Mesendoderm (in vitro differentiated cells): ENCODE data around the gene PAX6.
A peak's percentile ranks its signal among the peaks of the same experiment; 100 is the strongest.

Source experiments
- DNase-seq: peaks from one replicate; pipeline ENCODE4 v3.0.0; 2013
- H2AK5ac ChIP-seq: 2 replicates; pipeline ENCODE4 v1.6.1; 2013; ENCODE audit warnings: low read length, inconsistent platforms
- H2BK120ac ChIP-seq: 2 replicates; pipeline ENCODE4 v1.6.1; 2013; ENCODE audit warnings: low read depth, mild to moderate bottlenecking, low read length, moderate library complexity, mixed read lengths
- H2BK15ac ChIP-seq: replicated peaks from 2 replicates; pipeline ENCODE4 v1.6.1; 2013; ENCODE audit warnings: low read depth, mild to moderate bottlenecking, moderate library complexity
- H2BK5ac ChIP-seq: 2 replicates; pipeline ENCODE4 v1.6.1; 2013; ENCODE audit warnings: low read length, inconsistent platforms
- H3K18ac ChIP-seq: 2 replicates; pipeline ENCODE4 v1.6.1; 2013; ENCODE audit warnings: mild to moderate bottlenecking, low read length, mixed read lengths
- H3K23ac ChIP-seq: one replicate; pipeline ENCODE4 v1.6.1; 2013; ENCODE audit warnings: low read length
- H3K27ac ChIP-seq: 2 replicates; pipeline ENCODE4 v1.5.1; 2013; ENCODE audit warnings: low read depth, mild to moderate bottlenecking, inconsistent platforms, low read length, moderate library complexity
- H3K27me3 ChIP-seq: 2 replicates; pipeline ENCODE4 v1.6.1; 2013; ENCODE audit warnings: low read length, control low read depth, mild to moderate bottlenecking, inconsistent platforms; ENCODE audit not compliant: insufficient read depth, poor library complexity
- H3K36me3 ChIP-seq: 2 replicates; pipeline ENCODE4 v1.6.1; 2013; ENCODE audit warnings: low read length, inconsistent platforms; ENCODE audit not compliant: control insufficient read depth, insufficient read depth
- H3K4ac ChIP-seq: one replicate; pipeline ENCODE4 v1.6.1; 2013; ENCODE audit warnings: low read depth, mild to moderate bottlenecking, low read length, moderate library complexity
- H3K4me1 ChIP-seq: 2 replicates; pipeline ENCODE4 v1.6.1; 2013; ENCODE audit warnings: low read depth, low read length, inconsistent platforms; ENCODE audit not compliant: control insufficient read depth
- H3K4me2 ChIP-seq: 2 replicates; pipeline ENCODE4 v1.6.1; 2013; ENCODE audit warnings: low read length
- H3K4me3 ChIP-seq: 2 replicates; pipeline ENCODE4 v1.5.1; 2013; ENCODE audit warnings: mild to moderate bottlenecking, low read length
- H3K56ac ChIP-seq: one replicate; pipeline ENCODE4 v1.6.1; 2013; ENCODE audit warnings: low read length
- H3K79me1 ChIP-seq: 2 replicates; pipeline ENCODE4 v1.6.1; 2013; ENCODE audit warnings: low read length, inconsistent platforms
- H3K79me2 ChIP-seq: 2 replicates; pipeline ENCODE4 v1.6.1; 2013; ENCODE audit warnings: mild to moderate bottlenecking, low read length; ENCODE audit not compliant: control insufficient read depth, insufficient read depth
- H3K9ac ChIP-seq: 2 replicates; pipeline ENCODE4 v1.6.1; 2013; ENCODE audit warnings: low read length, inconsistent platforms
- H4K5ac ChIP-seq: one replicate; pipeline ENCODE4 v1.6.1; 2013; ENCODE audit warnings: low read length
- H4K8ac ChIP-seq: one replicate; pipeline ENCODE4 v1.6.1; 2013; ENCODE audit warnings: low read depth, mild to moderate bottlenecking, control low read depth, low read length, moderate library complexity
- WGBS: extraction: QIAGEN DNeasy Blood & Tissue Kit; methylation state at CpG from one replicate; pipeline ENCODE4 v1.1.7; 2013; ENCODE audit warnings: low lambda C conversion rate, missing lambda C conversion rate; ENCODE audit not compliant: insufficient coverage; ENCODE audit errors: extremely low coverage; 5-methylcytosine and 5-hydroxymethylcytosine counted together

PAX6 gene

GRCh38 chr11:31817054-31817620, 6.0 kb upstream of the PAX6 start:
- DNase-seq: peak; percentile 27
- peaks cover 5% of the 10 kb centered on the region for H3K4me1 ChIP-seq
- H2BK15ac ChIP-seq: no peak overlapping the region
- no peaks in the 10 kb centered on the region for H3K79me1 ChIP-seq
- no peak overlapping the region for H3K27ac ChIP-seq
- H3K18ac ChIP-seq: no peak overlapping the region
- H3K27me3 ChIP-seq: peaks cover 75% of the 10 kb centered on the region
- H3K9ac ChIP-seq: no peak overlapping the region
- no peak overlapping the region for H2AK5ac ChIP-seq
- no peak overlapping the region for H3K56ac ChIP-seq
- no peak overlapping the region for H3K4me2 ChIP-seq
- no CpG with 5 or more reads among the region's 48 CpGs for WGBS
- H3K23ac ChIP-seq: no peak overlapping the region
- H4K8ac ChIP-seq: no peak overlapping the region
- H2BK120ac ChIP-seq: no peak overlapping the region
- no peaks in the 10 kb centered on the region for H3K79me2 ChIP-seq
- H2BK5ac ChIP-seq: no peak overlapping the region
- H3K36me3 ChIP-seq: no peaks in the 10 kb centered on the region
- H4K5ac ChIP-seq: no peak overlapping the region
- no peak overlapping the region for H3K4ac ChIP-seq
- no peak overlapping the region for H3K4me3 ChIP-seq

- no peak overlapping the region for H3K4ac ChIP-seq
- no peaks in the 10 kb centered on the region for H3K36me3 ChIP-seq
- H3K4me1 ChIP-seq: peaks cover 5% of the 10 kb centered on the region
- H2AK5ac ChIP-seq: no peak overlapping the region
- H4K8ac ChIP-seq: no peak overlapping the region
- H3K27ac ChIP-seq: no peak overlapping the region
- no peaks in the 10 kb centered on the region for H3K79me2 ChIP-seq
- peak; percentile 30 for DNase-seq
- WGBS: no CpG with 5 or more reads among the region's 40 CpGs
- H4K5ac ChIP-seq: no peak overlapping the region
- no peak overlapping the region for H3K4me3 ChIP-seq
- no peak overlapping the region for H2BK5ac ChIP-seq
- no peak overlapping the region for H2BK120ac ChIP-seq
- no peaks in the 10 kb centered on the region for H3K79me1 ChIP-seq
- no peak overlapping the region for H3K4me2 ChIP-seq
- no peak overlapping the region for H3K18ac ChIP-seq
- H3K27me3 ChIP-seq: peaks cover 69% of the 10 kb centered on the region
- H3K9ac ChIP-seq: no peak overlapping the region
- H3K23ac ChIP-seq: no peak overlapping the region
- no peak overlapping the region for H2BK15ac ChIP-seq
- H3K56ac ChIP-seq: no peak overlapping the region
Measured at GRCh38 chr11:31816468-31817053, 5.4 kb upstream of the PAX6 start.

GRCh38 chr11:31815711-31816467, 4.8 kb upstream of the PAX6 start:
- Histone ChIP-seq H3K4ac (no peak overlapping the region), H3K79me1 (no peaks in the 10 kb centered on the region), H3K27ac (no peak overlapping the region), H2BK5ac (no peak overlapping the region), H3K27me3 (peaks cover 69% of the 10 kb centered on the region), H3K23ac (no peak overlapping the region), H3K4me1 (peaks cover 5% of the 10 kb centered on the region), H3K79me2 (no peaks in the 10 kb centered on the region), H3K56ac (no peak overlapping the region), H2BK120ac (no peak overlapping the region), H4K8ac (no peak overlapping the region), H4K5ac (no peak overlapping the region), H3K4me2 (no peak overlapping the region), H3K4me3 (no peak overlapping the region), H2BK15ac (no peak overlapping the region), H3K9ac (no peak overlapping the region), H3K36me3 (no peaks in the 10 kb centered on the region), H3K18ac (no peak overlapping the region), H2AK5ac (no peak overlapping the region)
- no CpG with 5 or more reads among the region's 57 CpGs for WGBS
- no peak for DNase-seq

- no peak overlapping the region for H3K56ac ChIP-seq
Measured at GRCh38 chr11:31814176-31814868, 3.2 kb upstream of the PAX6 start.

GRCh38 chr11:31813391-31814175, 2.5 kb upstream of the PAX6 start:
- no peak overlapping the region for H2BK15ac ChIP-seq
- H3K4me3 ChIP-seq: no peak overlapping the region
- H4K5ac ChIP-seq: no peak overlapping the region
- H3K4ac ChIP-seq: no peak overlapping the region
- no peaks in the 10 kb centered on the region for H3K36me3 ChIP-seq
- no peak overlapping the region for H3K9ac ChIP-seq
- DNase-seq: peak; percentile 89
- H3K56ac ChIP-seq: peak overlapping the region; percentile 22
- peak overlapping the region; percentile 39 for H3K4me2 ChIP-seq
- H2AK5ac ChIP-seq: no peak overlapping the region
- no peak overlapping the region for H3K23ac ChIP-seq
- H4K8ac ChIP-seq: no peak overlapping the region
- H2BK5ac ChIP-seq: no peak overlapping the region
- H3K18ac ChIP-seq: no peak overlapping the region
- H3K27me3 ChIP-seq: peaks cover 75% of the 10 kb centered on the region
- no CpG with 5 or more reads among the region's 35 CpGs for WGBS
- H3K4me1 ChIP-seq: peaks cover 7% of the 10 kb centered on the region
- no peaks in the 10 kb centered on the region for H3K79me1 ChIP-seq
- H3K79me2 ChIP-seq: no peaks in the 10 kb centered on the region
- no peak overlapping the region for H2BK120ac ChIP-seq
- no peak overlapping the region for H3K27ac ChIP-seq

More at GRCh38 chr11:31814176-31814868, 3.2 kb upstream of the PAX6 start:
- H3K18ac ChIP-seq: no peak overlapping the region
- DNase-seq: peak; percentile 57
- H3K9ac ChIP-seq: no peak overlapping the region
- H3K4me2 ChIP-seq: peak overlapping the region; percentile 11
- H3K27me3 ChIP-seq: peaks cover 74% of the 10 kb centered on the region
- no peak overlapping the region for H3K27ac ChIP-seq
- no peak overlapping the region for H2BK120ac ChIP-seq
- H3K23ac ChIP-seq: no peak overlapping the region
- no peaks in the 10 kb centered on the region for H3K36me3 ChIP-seq
- H4K5ac ChIP-seq: no peak overlapping the region
- no peaks in the 10 kb centered on the region for H3K79me2 ChIP-seq
- H3K79me1 ChIP-seq: no peaks in the 10 kb centered on the region
- H2BK5ac ChIP-seq: no peak overlapping the region
- H3K4me1 ChIP-seq: peaks cover 7% of the 10 kb centered on the region
- no peak overlapping the region for H2AK5ac ChIP-seq
- H3K4me3 ChIP-seq: no peak overlapping the region
- no peak overlapping the region for H2BK15ac ChIP-seq
- H4K8ac ChIP-seq: no peak overlapping the region
- H3K4ac ChIP-seq: no peak overlapping the region
- WGBS: no CpG with 5 or more reads among the region's 38 CpGs
